Liver (tissue), 9 donors: ENCODE data around the gene FEM1C. TPM values are rescaled to one million over a fixed set of nuclear protein-coding genes. Genes with fewer than 3 reads are reported as not detected.

Experiments
- DNase-seq: peaks from one replicate; pipeline ENCODE4 v3.0.0-alpha.2; 2017; ENCODE audit warnings: low spot score
- H3K27ac ChIP-seq, 2 donors: one replicate each; pipeline ENCODE4 v1.7.0; 2013; ENCODE audit warnings: inconsistent platforms in 2 of 2, low read length in 2 of 2, control low read depth in 1 of 2, low read depth in 1 of 2, mild to moderate bottlenecking in 1 of 2
- H3K27me3 ChIP-seq, 4 donors: one replicate each; pipeline versions ENCODE4 v1.6.1 to v1.7.0; 2013; ENCODE audit warnings: low read length in 3 of 4, inconsistent platforms in 1 of 4, mild to moderate bottlenecking in 1 of 4, moderate library complexity in 1 of 4; ENCODE audit not compliant: control insufficient read depth in 4 of 4, insufficient read depth in 4 of 4
- H3K36me3 ChIP-seq, 4 donors: one replicate each; pipeline versions ENCODE4 v1.6.1 to v1.7.0; 2013; ENCODE audit warnings: low read length in 3 of 4, mild to moderate bottlenecking in 3 of 4, low read depth in 1 of 4, moderate library complexity in 1 of 4; ENCODE audit not compliant: control insufficient read depth in 4 of 4, insufficient read depth in 3 of 4
- H3K4me1 ChIP-seq, 4 donors: one replicate each; pipeline versions ENCODE4 v1.6.1 to v1.7.0; 2013; ENCODE audit warnings: low read length in 3 of 4, mild to moderate bottlenecking in 3 of 4, moderate library complexity in 1 of 4; ENCODE audit not compliant: control insufficient read depth in 4 of 4, insufficient read depth in 4 of 4
- H3K4me3 ChIP-seq, 3 donors: one replicate each; pipeline versions ENCODE4 v1.6.1 to v1.7.0; 2013; ENCODE audit warnings: low read length in 3 of 3, control low read depth in 1 of 3, low read depth in 1 of 3, mild to moderate bottlenecking in 1 of 3
- H3K9ac ChIP-seq, 2 donors: one replicate each; pipeline ENCODE4 v1.7.0; 2013; ENCODE audit warnings: low read length in 2 of 2, mild to moderate bottlenecking in 2 of 2, moderate library complexity in 2 of 2, control low read depth in 1 of 2, low read depth in 1 of 2
- H3K9me3 ChIP-seq, 4 donors: one replicate each; pipeline versions ENCODE4 v1.6.1 to v1.7.0; 2013; ENCODE audit warnings: low read length in 3 of 4; ENCODE audit not compliant: control insufficient read depth in 4 of 4
- EGR1 ChIP-seq, 2 donors: IDR thresholded peaks; 2 replicates each; pipeline ENCODE4 v1.6.1; 2016 to 2018; ENCODE audit warnings: antibody characterized with exemption in 2 of 2, low read depth in 2 of 2
- FOXA1 ChIP-seq: IDR thresholded peaks from 2 replicates; pipeline ENCODE4 v1.6.1; 2016; ENCODE audit warnings: antibody characterized with exemption
- FOXA2 ChIP-seq: IDR thresholded peaks from 2 replicates; pipeline ENCODE4 v1.6.1; 2016; ENCODE audit warnings: antibody characterized with exemption
- GABPA ChIP-seq, 2 donors: IDR thresholded peaks in 1 of 2; conservative IDR thresholded peaks in 1 of 2; 2 replicates each; pipeline ENCODE4 v1.6.1; 2016; ENCODE audit warnings: antibody characterized with exemption in 2 of 2, mild to moderate bottlenecking in 1 of 2, moderate library complexity in 1 of 2
- HNF4A ChIP-seq, 2 donors: conservative IDR thresholded peaks; 2 replicates each; pipeline ENCODE4 v1.6.1; 2016; ENCODE audit warnings: antibody characterized with exemption in 2 of 2, mild to moderate bottlenecking in 2 of 2
- HNF4G ChIP-seq: IDR thresholded peaks from 2 replicates; pipeline ENCODE4 v1.6.1; 2016; ENCODE audit warnings: antibody characterized with exemption
- JUND ChIP-seq, 2 donors: IDR thresholded peaks; 2 replicates each; pipeline ENCODE4 v1.6.1; 2016; ENCODE audit warnings: antibody characterized with exemption in 2 of 2
- NR2F2 ChIP-seq: IDR thresholded peaks from 2 replicates; pipeline ENCODE4 v1.6.1; 2016; ENCODE audit warnings: antibody characterized with exemption
- RXRA ChIP-seq, 2 donors: IDR thresholded peaks; 2 replicates each; pipeline ENCODE4 v1.6.1; 2017 to 2018; ENCODE audit warnings: antibody characterized with exemption in 2 of 2, mild to moderate bottlenecking in 1 of 2
- YY1 ChIP-seq: IDR thresholded peaks from 2 replicates; pipeline ENCODE4 v1.6.1; 2016; ENCODE audit warnings: antibody characterized with exemption, mild to moderate bottlenecking
- WGBS: extraction: QIAGEN DNeasy Blood & Tissue Kit; methylation state at CpG from one replicate; pipeline ENCODE4 v1.1.7; 2013; 5-methylcytosine and 5-hydroxymethylcytosine counted together
- polyA plus RNA-seq, 2 donors: library from polyadenylated mRNA; stranded (reverse) in 1 of 2; unstranded in 1 of 2; fragments of 200-250 nt in 1 of 2; fragments of >200 nt in 1 of 2; fragmentation: Nextera tagmentation in 1 of 2; extraction: Ambion mirVana in 1 of 2; gene quantifications; one replicate each; pipeline versions ENCODE4 v1.2.1 to v1.2.3, GENCODE V29; 2013 to 2015
- total RNA-seq, 2 donors: library from RNA; depleted of rRNA; stranded (reverse); fragments of >200 nt; gene quantifications; one replicate each; pipeline ENCODE4 v1.2.3, GENCODE V29; 2014
- TF ChIP-seq, protein P1 (sequence below): fragments of 150-350 bp; IDR thresholded peaks from 2 replicates; pipeline ENCODE4 v1.5.1; 2017; ENCODE audit warnings: improper control_type of control experiment, low read depth, low read length; ENCODE audit not compliant: missing input control
- TF ChIP-seq, protein P2 (sequence below): IDR thresholded peaks from 2 replicates; pipeline ENCODE4 v1.6.1; 2016; ENCODE audit warnings: antibody characterized with exemption
- TF ChIP-seq, protein P3 (sequence below): IDR thresholded peaks from 2 replicates; pipeline ENCODE4 v1.6.1; 2016; ENCODE audit warnings: antibody characterized with exemption
- TF ChIP-seq, protein P4 (sequence below): IDR thresholded peaks from 2 replicates; pipeline ENCODE4 v1.6.1; 2016; ENCODE audit warnings: antibody characterized with exemption, mild to moderate bottlenecking
- TF ChIP-seq, protein P5 (sequence below): IDR thresholded peaks from 2 replicates; pipeline ENCODE4 v1.6.1; 2016; ENCODE audit warnings: antibody characterized with exemption
- donor health status: healthy.
- donor health status: healthy.
- donor health status: healthy.
- donor health status: healthy.
- donor health status: healthy.

The FEM1C gene
- total and polyA plus RNA-seq, 4 donors, result 3.4 to 14.3 (median 8.8) TPM

DNA sequence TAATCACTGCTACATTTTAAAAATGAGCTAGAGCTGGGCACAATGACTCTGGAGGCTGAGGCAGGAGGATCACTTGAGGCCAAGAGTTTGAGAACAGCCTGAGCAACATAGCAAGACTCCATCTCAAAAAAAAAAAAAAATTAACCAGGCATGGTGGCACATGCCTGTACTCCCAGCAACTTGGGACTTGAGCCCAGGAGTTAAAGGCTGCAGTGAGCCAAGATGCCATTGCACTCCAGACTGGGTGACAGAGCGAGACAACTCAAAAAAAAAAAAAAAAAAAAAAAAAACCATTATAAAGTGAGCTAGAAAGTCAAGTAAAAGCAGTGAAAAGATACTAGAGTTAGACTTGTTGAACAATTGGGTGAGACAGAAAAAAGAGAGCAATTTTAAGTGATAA is 28.2 kb downstream of the FEM1C start:
- WGBS, result 96% methylated on average over 1 of the region's 1 CpG
- H3K27ac ChIP-seq, result no peak overlapping the region
- no peaks in the 10 kb centered on the region for H3K36me3 ChIP-seq
- H3K9ac ChIP-seq, result no peak overlapping the region
- no peak for TF ChIP-seq HNF4A (conservative IDR thresholded peaks at IDR 0.05)
- TF ChIP-seq, protein P1, sequence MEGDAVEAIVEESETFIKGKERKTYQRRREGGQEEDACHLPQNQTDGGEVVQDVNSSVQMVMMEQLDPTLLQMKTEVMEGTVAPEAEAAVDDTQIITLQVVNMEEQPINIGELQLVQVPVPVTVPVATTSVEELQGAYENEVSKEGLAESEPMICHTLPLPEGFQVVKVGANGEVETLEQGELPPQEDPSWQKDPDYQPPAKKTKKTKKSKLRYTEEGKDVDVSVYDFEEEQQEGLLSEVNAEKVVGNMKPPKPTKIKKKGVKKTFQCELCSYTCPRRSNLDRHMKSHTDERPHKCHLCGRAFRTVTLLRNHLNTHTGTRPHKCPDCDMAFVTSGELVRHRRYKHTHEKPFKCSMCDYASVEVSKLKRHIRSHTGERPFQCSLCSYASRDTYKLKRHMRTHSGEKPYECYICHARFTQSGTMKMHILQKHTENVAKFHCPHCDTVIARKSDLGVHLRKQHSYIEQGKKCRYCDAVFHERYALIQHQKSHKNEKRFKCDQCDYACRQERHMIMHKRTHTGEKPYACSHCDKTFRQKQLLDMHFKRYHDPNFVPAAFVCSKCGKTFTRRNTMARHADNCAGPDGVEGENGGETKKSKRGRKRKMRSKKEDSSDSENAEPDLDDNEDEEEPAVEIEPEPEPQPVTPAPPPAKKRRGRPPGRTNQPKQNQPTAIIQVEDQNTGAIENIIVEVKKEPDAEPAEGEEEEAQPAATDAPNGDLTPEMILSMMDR, result no peak
- no peak for TF ChIP-seq JUND (IDR thresholded peaks at IDR 0.05)
- no peak for TF ChIP-seq NR2F2
- TF ChIP-seq YY1, result no peak
- TF ChIP-seq RXRA (IDR thresholded peaks at IDR 0.05), result no peak
- TF ChIP-seq, protein P2, sequence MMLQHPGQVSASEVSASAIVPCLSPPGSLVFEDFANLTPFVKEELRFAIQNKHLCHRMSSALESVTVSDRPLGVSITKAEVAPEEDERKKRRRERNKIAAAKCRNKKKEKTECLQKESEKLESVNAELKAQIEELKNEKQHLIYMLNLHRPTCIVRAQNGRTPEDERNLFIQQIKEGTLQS, result no peak
- TF ChIP-seq, protein P3, sequence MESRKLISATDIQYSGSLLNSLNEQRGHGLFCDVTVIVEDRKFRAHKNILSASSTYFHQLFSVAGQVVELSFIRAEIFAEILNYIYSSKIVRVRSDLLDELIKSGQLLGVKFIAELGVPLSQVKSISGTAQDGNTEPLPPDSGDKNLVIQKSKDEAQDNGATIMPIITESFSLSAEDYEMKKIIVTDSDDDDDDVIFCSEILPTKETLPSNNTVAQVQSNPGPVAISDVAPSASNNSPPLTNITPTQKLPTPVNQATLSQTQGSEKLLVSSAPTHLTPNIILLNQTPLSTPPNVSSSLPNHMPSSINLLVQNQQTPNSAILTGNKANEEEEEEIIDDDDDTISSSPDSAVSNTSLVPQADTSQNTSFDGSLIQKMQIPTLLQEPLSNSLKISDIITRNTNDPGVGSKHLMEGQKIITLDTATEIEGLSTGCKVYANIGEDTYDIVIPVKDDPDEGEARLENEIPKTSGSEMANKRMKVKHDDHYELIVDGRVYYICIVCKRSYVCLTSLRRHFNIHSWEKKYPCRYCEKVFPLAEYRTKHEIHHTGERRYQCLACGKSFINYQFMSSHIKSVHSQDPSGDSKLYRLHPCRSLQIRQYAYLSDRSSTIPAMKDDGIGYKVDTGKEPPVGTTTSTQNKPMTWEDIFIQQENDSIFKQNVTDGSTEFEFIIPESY, result no peak
- no peak for TF ChIP-seq FOXA1
- no peak for TF ChIP-seq FOXA2
- TF ChIP-seq EGR1 (IDR thresholded peaks at IDR 0.05; ENCODE audit: low read depth in 2 of 2), result no peak
- TF ChIP-seq HNF4G, result no peak
- TF ChIP-seq, protein P4, sequence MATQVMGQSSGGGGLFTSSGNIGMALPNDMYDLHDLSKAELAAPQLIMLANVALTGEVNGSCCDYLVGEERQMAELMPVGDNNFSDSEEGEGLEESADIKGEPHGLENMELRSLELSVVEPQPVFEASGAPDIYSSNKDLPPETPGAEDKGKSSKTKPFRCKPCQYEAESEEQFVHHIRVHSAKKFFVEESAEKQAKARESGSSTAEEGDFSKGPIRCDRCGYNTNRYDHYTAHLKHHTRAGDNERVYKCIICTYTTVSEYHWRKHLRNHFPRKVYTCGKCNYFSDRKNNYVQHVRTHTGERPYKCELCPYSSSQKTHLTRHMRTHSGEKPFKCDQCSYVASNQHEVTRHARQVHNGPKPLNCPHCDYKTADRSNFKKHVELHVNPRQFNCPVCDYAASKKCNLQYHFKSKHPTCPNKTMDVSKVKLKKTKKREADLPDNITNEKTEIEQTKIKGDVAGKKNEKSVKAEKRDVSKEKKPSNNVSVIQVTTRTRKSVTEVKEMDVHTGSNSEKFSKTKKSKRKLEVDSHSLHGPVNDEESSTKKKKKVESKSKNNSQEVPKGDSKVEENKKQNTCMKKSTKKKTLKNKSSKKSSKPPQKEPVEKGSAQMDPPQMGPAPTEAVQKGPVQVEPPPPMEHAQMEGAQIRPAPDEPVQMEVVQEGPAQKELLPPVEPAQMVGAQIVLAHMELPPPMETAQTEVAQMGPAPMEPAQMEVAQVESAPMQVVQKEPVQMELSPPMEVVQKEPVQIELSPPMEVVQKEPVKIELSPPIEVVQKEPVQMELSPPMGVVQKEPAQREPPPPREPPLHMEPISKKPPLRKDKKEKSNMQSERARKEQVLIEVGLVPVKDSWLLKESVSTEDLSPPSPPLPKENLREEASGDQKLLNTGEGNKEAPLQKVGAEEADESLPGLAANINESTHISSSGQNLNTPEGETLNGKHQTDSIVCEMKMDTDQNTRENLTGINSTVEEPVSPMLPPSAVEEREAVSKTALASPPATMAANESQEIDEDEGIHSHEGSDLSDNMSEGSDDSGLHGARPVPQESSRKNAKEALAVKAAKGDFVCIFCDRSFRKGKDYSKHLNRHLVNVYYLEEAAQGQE, result no peak
- TF ChIP-seq, protein P5, sequence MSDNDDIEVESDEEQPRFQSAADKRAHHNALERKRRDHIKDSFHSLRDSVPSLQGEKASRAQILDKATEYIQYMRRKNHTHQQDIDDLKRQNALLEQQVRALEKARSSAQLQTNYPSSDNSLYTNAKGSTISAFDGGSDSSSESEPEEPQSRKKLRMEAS, result no peak
- H3K4me3 ChIP-seq, result no peak overlapping the region
- H3K9me3 ChIP-seq, result no peaks in the 10 kb centered on the region
- no peak for DNase-seq
- H3K4me1 ChIP-seq, result no peaks in the 10 kb centered on the region
- no peaks in the 10 kb centered on the region for H3K27me3 ChIP-seq

DNA sequence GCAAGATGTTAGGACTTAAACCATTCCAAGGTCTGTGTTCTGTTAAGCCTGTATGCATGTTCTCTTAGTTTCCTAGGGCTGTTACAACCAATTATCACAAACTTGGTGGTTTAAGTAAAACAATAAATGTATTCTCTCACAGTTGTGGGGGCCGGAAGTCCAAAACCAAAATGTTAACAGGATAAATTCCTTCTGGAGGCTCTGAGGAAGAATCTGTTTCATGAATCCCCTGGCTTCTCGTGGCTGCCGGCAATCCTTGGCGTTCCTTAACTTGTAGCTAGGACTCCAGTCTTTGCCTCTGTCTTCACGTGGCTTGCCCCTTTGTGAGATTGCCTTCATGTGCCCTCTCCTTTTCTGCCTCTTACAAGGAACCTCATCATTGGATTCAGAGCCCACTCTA is 30.4 kb downstream of the FEM1C start:
- no peaks in the 10 kb centered on the region for H3K4me1 ChIP-seq
- H3K27ac ChIP-seq, result no peak overlapping the region
- no peaks in the 10 kb centered on the region for H3K27me3 ChIP-seq
- DNase-seq, result no peak
- WGBS, result 95% methylated on average over 5 of the region's 5 CpGs
- H3K9ac ChIP-seq, result no peak overlapping the region
- H3K36me3 ChIP-seq, result no peaks in the 10 kb centered on the region
- H3K9me3 ChIP-seq, result no peaks in the 10 kb centered on the region
- no peak overlapping the region for H3K4me3 ChIP-seq
- TF ChIP-seq, protein P3, result no peak
- no peak for TF ChIP-seq JUND (IDR thresholded peaks at IDR 0.05)
- TF ChIP-seq, protein P2, result no peak
- TF ChIP-seq EGR1 (IDR thresholded peaks at IDR 0.05; ENCODE audit: low read depth in 2 of 2), result no peak
- TF ChIP-seq GABPA (IDR thresholded peaks at IDR 0.05 in 1 of 2, conservative IDR thresholded peaks at IDR 0.05 in 1 of 2), result no peak
- TF ChIP-seq, protein P5, result no peak
- TF ChIP-seq, protein P4, result no peak
- no peak for TF ChIP-seq NR2F2
